Stimulated activated CD8-positive, alpha-beta memory T cell treated with anti-CD3 and anti-CD28 coated beads, Interleukin-15, amount 100 ng/mL, for 4 hours (primary cell): ENCODE measurements around the gene ISOC2.
"Not testable (repeated sequence)": the region's sequence is repeated elsewhere in the genome, so short reads cannot be mapped to it uniquely, and the experiment has no call there.

Experiments used
- DNase-seq, 2 donors: peaks; one replicate each; pipeline ENCODE4 v3.0.0-alpha.2; 2020; ENCODE audit warnings: low read depth in 2 of 2

The ISOC2 gene

DNA sequence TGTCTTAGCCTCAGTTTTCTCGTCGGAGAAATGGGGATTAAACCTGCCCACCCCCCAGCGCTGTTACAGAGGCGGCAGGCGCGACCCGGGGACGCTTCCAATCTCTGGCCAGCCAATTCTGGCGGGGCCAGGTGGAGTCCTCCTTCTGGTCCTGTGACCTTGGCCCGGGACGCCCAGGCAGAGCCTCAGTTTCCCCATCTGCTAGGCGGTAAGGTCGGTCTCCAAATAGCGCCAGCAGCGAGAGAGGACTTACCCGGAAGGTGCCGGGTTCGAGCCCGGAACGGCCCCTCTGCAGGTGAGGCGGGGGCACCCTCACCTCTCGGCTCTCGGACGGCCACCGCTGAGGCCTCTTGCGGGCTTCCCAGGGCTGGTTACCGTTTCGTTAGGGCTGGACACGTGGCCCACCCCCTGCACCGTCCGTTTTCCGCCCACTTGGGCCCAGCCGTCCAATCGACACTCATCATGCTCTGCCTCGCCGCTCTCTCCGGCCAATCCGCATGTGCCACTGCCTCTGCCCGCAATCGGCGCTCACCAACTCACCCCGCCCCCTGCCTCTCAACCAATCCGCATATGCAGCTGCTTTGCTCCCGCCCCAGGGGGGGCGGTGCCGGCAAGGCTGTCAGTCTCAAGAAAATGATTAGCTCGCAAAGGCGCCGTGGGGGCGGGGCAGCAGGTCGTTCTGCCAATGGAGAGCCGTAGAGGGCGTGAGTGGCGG, at the start of gene ISOC2:
Gene ISOC2, minus strand, starts transcription at position 384 of the 715 bp plus-strand sequence. CDS start 5,156 bp downstream, outside the sequence.
- peak; percentile 100 for DNase-seq

GRCh38 chr19:55508120-55508519, 46.7 kb upstream of the ISOC2 start:
- no peak for DNase-seq

GRCh38 chr19:55504981-55505380, 43.5 kb upstream of the ISOC2 start:
- no peak for DNase-seq

DNA sequence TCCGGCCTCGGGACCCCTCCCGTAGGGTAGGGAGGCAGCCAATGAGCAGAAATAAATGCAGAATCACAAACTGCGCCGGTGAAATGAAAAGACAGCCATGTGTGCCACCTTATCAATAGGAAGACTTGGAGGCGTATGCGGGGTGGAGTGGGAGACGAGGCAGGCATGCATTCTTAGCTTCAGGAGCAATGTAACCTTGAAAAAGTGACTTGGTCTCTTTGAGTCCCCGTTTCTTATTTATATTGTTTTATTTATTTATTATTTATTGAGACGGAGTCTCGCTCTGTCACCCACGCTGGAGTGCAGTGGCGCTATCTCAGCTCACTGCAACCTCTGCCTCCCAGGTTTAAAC, 42.8 kb upstream of the ISOC2 start:
- no peak for DNase-seq

DNA sequence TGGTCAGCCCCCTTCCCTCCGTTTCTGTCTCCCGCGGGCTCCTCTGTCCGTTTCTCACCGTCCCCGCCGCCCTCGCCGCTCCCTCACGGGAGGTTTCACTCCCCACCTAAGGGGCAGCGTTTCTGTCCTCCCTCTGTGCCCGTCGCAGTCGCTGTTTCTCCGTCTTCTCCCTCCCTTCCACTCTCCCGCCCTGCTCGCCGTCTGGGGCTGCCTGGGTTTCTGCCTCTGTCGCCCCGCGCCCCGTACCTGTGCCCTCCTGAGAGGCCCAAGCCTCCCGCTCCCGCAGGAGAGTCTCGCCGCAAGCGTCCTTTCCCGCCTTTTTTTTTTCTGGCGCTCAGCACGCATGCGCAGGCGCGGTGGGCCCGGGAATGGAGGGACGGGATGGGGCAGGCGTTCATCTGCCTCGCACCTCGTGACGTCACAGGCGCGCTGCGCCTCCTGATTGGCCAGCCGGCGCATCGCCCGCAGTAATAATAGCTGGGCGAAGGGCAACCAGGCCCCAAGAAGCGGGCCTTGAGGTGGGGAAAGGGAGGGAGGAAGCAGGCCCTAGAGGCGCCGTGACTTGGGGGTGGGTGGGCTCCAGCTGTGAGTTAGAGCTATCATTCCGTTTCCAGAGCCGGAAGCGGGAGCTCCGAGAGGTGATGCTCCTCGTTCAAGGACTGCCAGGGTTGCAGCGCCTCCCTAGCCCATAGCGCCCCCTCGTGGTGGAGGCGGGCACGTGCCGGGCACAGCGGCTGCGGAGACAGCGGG, 42.2 kb upstream of the ISOC2 start:
- peak; percentile 78 to 85 for DNase-seq

GRCh38 chr19:55503157-55503501, 41.7 kb upstream of the ISOC2 start:
- no peak for DNase-seq

DNA sequence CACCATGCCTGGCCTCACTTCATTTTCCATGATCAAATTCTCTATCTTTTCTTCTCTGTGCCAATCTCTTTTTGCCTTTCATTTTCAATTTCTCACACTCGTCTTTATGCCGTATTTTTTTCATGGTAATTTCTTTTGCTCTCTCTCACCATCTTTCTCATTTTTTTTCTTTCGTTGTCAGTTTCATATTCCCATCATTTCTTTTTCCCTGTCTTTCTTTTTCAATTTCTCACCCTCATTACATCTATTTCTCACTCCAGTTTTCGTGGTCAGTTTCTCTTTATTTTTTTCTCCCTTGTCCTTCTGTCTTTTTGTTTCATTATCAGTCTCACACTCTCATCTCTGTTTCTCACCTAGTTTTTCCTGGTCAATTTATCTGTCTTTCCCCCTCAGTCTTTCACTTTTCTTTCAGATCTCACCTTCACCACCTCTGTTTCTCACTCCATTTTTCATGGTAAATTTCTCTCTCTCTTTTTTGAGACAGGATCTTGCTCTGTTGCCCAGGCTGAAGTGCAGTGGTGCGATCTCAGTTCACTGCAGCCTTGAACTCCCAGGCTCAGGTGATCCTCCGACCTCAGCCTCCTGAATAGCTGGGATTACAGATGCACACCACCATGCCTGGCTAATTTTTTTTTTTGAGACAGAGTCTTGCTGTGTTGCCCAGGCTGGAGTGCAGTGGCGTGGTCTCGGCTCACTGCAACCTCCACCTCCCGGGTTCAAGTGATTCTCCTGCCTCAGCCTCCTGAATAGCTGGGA, 40.9 kb upstream of the ISOC2 start:
- no peak for DNase-seq

- DNase-seq, result no peak
Observed at GRCh38 chr19:55500368-55500952, 39.0 kb upstream of the ISOC2 start.

GRCh38 chr19:55498246-55498840, 36.9 kb upstream of the ISOC2 start:
- DNase-seq, result no peak

GRCh38 chr19:55497763-55498162, 36.3 kb upstream of the ISOC2 start:
- no peak for DNase-seq

GRCh38 chr19:55496820-55497219, 35.4 kb upstream of the ISOC2 start:
- not testable (repeated sequence) for DNase-seq

DNA sequence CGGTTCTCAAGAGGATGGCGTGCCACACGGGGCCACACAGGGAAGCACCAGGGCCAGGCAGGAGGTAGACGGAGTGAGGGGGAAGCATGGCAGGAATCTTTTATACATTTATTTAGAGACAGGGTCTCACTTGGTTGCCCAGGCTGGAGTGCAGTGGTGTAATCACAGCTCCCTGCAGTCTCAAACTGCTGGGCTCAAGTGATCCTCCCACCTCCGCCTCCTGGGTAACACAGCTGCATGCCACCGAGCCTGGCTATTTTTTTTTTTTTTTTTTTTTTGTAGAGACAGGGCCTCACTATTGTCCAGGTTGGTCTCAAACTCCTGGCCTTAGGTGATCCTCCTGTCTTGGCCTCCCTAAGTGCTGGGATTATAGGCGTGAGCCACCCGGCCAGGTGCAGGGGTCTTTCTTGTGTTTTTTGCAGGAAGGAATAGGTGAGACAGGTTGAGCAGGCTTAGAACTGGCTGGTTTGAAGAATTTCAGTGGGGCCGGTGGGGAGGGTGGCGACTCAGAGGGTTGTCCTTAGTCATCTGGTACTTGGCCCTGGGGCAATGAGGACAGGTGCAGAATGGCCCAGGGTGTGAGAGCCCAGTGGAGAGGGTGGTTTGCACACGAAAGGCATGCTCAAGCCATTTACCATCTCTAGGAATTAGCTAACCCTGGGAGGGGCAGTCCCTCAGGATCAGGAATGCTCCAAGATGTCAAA, 34.4 kb upstream of the ISOC2 start:
- no peak for DNase-seq

GRCh38 chr19:55494172-55494761, 32.8 kb upstream of the ISOC2 start:
- DNase-seq, result no peak

DNA sequence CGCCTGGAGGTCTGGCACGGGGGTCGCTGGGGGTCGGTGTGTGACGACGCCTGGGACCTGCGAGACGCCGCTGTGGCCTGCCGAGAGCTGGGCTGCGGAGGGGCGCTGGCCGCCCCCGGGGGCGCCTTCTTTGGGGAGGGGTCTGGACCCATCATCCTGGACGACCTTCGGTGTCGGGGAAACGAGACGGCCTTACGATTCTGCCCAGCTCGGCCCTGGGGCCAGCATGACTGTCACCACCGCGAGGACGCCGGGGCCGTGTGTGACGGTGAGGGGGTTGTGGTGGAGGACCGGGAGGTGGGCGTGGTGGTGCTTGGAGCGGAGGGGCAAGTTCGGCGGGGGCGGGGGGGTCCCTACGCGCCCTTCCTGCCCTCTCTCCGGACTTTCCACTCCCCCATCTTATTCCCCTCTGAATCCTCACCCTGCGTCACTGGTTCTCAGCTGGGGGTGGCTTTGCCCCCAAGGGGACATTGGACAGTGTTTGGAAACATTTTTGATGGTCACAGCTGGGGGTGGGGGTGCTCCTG, 32.3 kb upstream of the ISOC2 start:
- no peak for DNase-seq

DNA sequence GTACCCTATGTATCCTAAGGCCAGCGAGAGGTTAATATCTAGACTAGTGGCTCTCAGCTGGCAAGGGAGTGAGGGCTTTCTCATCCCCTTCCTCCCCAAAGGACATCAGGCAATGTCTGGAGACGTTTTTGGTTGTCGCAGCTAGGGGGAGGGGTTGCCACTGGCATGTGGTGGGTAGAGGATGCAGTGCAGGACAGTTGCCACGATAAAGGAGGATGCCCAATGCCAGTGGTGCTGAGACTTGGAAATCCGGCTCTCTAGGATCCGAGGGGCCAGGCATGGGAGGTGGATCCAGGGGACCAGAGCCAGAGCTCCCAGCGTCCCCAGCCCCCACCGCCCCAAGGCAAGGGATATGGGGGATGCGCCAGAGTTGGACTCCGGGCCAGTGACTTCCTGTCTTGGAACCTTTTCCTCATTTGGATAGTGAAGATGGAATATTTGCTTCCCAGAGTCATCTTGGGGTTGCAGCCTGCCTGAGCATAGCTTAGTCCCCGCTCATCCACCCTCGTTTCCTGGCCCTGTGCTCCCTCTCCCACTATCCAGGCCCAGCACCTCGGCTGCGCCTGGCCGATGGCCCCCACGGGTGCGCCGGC, 31.7 kb upstream of the ISOC2 start:
- no peak for DNase-seq

- DNase-seq, result no peak
Observed at GRCh38 chr19:55492362-55492944, 31.0 kb upstream of the ISOC2 start.

- no peak for DNase-seq
Observed at GRCh38 chr19:55491546-55492360, 30.3 kb upstream of the ISOC2 start.

DNA sequence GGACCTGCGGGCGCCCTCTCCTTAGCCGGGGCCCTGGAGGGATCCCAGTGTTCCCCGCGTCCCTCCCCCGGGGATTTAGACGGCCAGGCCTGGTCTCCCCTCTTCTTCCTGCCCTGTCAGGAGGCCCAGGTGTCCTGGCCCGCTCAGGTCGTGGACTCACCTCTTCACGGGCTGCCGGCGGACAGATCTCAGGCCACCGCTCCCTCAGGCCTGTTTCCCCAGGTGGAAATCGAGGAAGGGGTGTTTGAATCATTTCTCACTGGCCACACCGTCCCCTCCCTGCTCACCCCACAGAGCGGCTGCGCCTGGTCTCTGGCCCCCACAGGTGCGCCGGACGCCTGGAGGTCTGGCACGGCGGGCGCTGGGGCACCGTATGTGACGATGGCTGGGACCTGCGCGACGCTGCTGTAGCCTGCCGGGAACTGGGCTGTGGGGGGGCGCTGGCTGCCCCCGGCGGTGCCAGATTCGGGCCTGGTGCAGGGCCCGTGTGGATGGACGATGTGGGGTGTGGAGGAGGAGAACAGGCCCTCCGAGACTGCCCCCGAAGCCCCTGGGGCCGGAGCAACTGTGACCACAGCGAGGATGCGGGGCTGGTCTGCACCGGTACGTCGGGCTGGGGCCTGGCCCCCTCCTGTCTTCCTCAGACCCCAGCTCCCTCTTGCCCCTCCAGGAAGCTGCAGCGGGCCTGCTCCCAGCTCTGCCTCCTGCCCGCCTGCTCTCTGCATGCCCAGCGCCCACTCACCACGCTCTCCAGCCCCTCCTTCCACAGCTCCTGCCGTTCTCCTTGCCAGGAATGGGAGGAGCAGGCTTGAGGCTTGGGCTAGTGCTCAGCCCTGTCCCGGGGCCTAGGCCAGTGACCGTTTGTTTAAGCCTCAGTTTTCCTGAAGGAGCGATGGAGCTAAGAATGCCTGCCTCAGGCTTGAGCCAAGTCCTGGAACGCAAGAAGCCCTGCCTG, 29.3 kb upstream of the ISOC2 start:
- DNase-seq, result no peak
